GM18517 (cell line): ENCODE measurements around the gene MIPEP.

ENCODE experiments used
- ATAC-seq: cut with Tn5 transposase; IDR thresholded peaks from one replicate; pipeline ENCODE4 v1.9.1; 2021; ENCODE audit warnings: mild to moderate bottlenecking, moderate library complexity; ENCODE audit not compliant: unreplicated experiment

The MIPEP gene

GRCh38 chr13:23688336-23688735 lies 200.9 kb downstream of the MIPEP start:
- no peak for ATAC-seq

DNA sequence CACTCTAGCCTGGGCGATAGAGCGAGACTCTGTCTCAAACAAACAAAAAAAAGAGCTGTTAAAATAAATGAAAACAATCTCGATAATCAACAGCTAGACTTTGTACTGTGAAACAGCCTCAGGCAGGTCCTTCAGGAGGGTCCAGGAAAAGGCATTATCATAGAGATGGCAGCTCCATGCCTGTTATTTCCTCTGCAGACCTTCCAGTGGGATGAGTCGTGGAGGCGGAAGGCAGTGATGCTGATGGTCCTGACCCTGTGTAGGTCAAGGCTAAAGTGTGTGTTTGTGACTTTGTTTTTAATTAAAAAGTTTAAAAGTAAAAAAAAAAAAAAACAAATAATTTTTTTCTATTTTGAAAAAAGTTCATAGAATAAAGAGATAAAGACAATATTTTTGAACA lies 201.6 kb downstream of the MIPEP start:
- no peak for ATAC-seq

- ATAC-seq = no peak
Measured at GRCh38 chr13:23686948-23687347, 202.3 kb downstream of the MIPEP start.

GRCh38 chr13:23685416-23685815 lies 203.8 kb downstream of the MIPEP start:
- no peak for ATAC-seq

DNA sequence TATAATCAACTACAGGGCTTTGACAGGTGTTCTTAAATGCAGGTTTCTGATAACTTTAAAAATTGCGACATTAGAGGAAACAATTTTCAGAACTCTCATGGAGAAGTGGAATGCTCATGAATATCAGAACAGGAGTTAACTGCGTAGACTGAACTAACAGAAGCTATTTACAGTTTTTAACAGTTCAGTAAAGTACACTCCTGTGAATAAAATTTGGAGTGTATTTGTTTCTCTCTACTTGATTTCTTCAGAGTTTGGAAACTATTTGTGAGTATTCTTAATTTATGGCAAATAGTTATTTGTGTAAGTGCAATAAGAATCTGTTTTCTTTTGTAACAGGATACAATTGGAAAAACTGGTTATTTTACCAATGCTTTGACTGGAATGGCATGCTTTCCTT lies 204.6 kb downstream of the MIPEP start:
- ATAC-seq = no peak

DNA sequence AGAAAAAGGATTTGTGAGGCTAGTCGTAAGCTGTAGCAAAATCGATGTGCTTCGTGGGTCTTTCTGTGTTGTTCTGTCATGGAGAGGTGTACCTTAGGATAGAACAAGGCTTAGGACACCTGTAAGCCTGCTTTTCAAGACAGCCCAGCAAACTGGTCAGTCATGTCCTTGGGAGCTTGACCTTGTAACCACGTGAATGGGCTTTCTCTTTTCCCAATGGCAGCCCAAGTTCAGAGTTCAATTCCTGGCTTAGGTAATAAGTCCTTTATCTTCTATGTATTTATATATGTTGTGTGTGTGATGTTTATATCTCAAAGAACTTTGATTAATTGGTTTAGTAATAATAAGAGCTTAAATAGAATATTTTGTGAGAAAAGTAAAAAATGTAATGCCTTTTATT lies 206.1 kb downstream of the MIPEP start:
- ATAC-seq = no peak

GRCh38 chr13:23680845-23681669 lies 208.1 kb downstream of the MIPEP start:
- no peak for ATAC-seq
